SU-DHL-6 (cell line): ENCODE results near the gene TSN.
A peak's percentile ranks its signal among the peaks of the same experiment; 100 is the strongest.
"Not testable (repeated sequence)": the region's sequence is repeated elsewhere in the genome, so short reads cannot be mapped to it uniquely, and the experiment has no call there.

Source experiments
- H2AFZ ChIP-seq: fragments of 200-600 bp; sonication (generic); 2 replicates; pipeline ENCODE4 v1.6.1; 2014; ENCODE audit warnings: low read depth, mild to moderate bottlenecking, moderate library complexity, mixed read lengths, antibody characterized with exemption, low read length; ENCODE audit not compliant: severe bottlenecking
- H3F3A ChIP-seq: fragments of 200-600 bp; shearing (Covaris generic); 2 replicates; pipeline ENCODE4 v1.6.0; 2016; ENCODE audit warnings: antibody characterized with exemption, mild to moderate bottlenecking; ENCODE audit not compliant: insufficient read depth
- H3K27ac ChIP-seq: fragments of 200-600 bp; sonication (generic); 2 replicates; pipeline ENCODE4 v1.5.1; 2016; ENCODE audit warnings: low read depth, mild to moderate bottlenecking, low read length, moderate library complexity, mixed read lengths
- H3K27me3 ChIP-seq: fragments of 200-600 bp; sonication (generic), shearing (Covaris generic); 2 replicates; pipeline ENCODE4 v1.6.0; 2014; ENCODE audit warnings: mild to moderate bottlenecking, low read length
- H3K36me3 ChIP-seq: fragments of 200-600 bp; sonication (generic); 2 replicates; pipeline ENCODE4 v1.6.1; 2014; ENCODE audit warnings: mild to moderate bottlenecking, low read length, mixed read lengths
- H3K4me2 ChIP-seq: fragments of 300-600, 200-600 bp; shearing (Covaris generic), sonication (generic); 2 replicates; pipeline ENCODE4 v1.6.0; 2014; ENCODE audit warnings: low read length, low read depth, mild to moderate bottlenecking; ENCODE audit not compliant: poor library complexity, severe bottlenecking
- H3K4me3 ChIP-seq: fragments of 200-600 bp; sonication (generic); 2 replicates; pipeline ENCODE4 v1.5.1; 2014; ENCODE audit warnings: antibody characterized with exemption, low read length, mild to moderate bottlenecking, mixed read lengths; ENCODE audit not compliant: insufficient read depth, poor library complexity, severe bottlenecking
- H3K79me2 ChIP-seq: fragments of 200-600 bp; sonication (generic); 2 replicates; pipeline ENCODE4 v1.6.1; 2014; ENCODE audit warnings: mild to moderate bottlenecking, low read length, moderate library complexity; ENCODE audit not compliant: insufficient read depth
- H3K9ac ChIP-seq: fragments of 200-600 bp; sonication (generic); 2 replicates; pipeline ENCODE4 v1.7.0; 2014; ENCODE audit warnings: mild to moderate bottlenecking, low read length
- H3K9me2 ChIP-seq: fragments of 200-600 bp; sonication (generic); replicated peaks from 2 replicates; pipeline ENCODE4 v1.6.1; 2014; ENCODE audit warnings: low read length; ENCODE audit not compliant: insufficient read depth
- H3K9me3 ChIP-seq: fragments of 200-600 bp; sonication (generic); 2 replicates; pipeline ENCODE4 v1.6.1; 2014; ENCODE audit warnings: low read length, mixed read lengths; ENCODE audit not compliant: insufficient read depth
- H4K20me1 ChIP-seq: fragments of 200-600 bp; sonication (generic); 2 replicates; pipeline ENCODE4 v1.6.1; 2014; ENCODE audit warnings: low read depth, mild to moderate bottlenecking, antibody characterized with exemption, low read length, moderate library complexity, mixed read lengths
- EZH2phosphoT487 ChIP-seq: fragments of 200-600 bp; sonication (generic), shearing (Covaris generic); conservative IDR thresholded peaks from 2 replicates; pipeline ENCODE4 v1.6.1; 2018; ENCODE audit warnings: mild to moderate bottlenecking, antibody characterized with exemption, low read length, moderate library complexity, mixed read lengths
- TF ChIP-seq, protein P1 (sequence below): fragments of 200-600 bp; sonication (generic); IDR thresholded peaks from one replicate; pipeline ENCODE4 v1.5.1; 2017; ENCODE audit warnings: antibody characterized with exemption, mild to moderate bottlenecking, low read length, moderate library complexity; ENCODE audit not compliant: insufficient read depth, poor library complexity, severe bottlenecking

TSN gene

DNA sequence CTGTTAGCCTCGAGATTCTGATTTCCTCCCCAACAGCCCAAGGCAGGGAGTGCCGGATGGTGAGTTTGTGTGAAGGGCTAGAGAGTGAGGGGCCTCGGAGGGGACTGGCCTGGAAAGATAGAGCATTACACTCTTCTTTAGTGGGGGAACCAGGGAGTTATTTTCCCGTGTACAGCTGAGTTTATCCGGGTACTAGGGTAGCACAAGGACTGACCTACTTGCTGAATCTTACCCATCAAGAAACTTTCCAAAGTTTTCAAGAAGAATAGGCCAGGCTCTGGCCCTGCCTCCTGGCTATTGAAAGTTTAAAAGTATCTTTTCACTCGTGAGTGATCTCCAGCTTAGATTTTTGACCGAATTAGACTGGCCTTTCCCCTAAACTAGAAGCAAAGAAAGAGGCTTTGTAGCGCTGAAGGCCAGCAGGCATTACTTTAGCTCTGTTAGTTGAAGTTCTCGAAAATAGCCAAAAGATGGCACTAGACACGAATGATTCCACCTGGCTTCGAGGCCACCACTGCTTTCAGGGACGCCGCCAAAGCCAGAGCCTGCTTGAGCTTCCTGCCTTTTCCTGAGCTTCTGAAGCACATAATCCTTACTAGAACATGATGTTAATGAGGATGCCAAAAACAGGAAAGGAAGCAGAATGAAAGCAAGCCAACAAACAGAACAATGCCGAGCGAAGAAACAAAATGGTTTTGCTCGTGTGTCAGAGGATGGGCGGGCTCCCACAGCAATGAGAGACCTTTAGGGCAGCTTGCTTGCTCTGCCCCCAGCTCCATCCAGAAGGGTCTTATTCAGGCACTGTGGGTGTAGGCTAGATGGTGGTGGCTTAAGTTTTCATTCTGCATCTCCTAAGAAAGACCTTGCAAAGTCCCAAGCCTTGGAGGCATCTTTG lies 55.8 kb downstream of the TSN start:
- no peaks in the 10 kb centered on the region for H3K36me3 ChIP-seq
- H2AFZ ChIP-seq, result peak overlapping the region; percentile 4
- no peaks in the 10 kb centered on the region for H3K79me2 ChIP-seq
- no peak for TF ChIP-seq EZH2phosphoT487
- TF ChIP-seq, protein P1, sequence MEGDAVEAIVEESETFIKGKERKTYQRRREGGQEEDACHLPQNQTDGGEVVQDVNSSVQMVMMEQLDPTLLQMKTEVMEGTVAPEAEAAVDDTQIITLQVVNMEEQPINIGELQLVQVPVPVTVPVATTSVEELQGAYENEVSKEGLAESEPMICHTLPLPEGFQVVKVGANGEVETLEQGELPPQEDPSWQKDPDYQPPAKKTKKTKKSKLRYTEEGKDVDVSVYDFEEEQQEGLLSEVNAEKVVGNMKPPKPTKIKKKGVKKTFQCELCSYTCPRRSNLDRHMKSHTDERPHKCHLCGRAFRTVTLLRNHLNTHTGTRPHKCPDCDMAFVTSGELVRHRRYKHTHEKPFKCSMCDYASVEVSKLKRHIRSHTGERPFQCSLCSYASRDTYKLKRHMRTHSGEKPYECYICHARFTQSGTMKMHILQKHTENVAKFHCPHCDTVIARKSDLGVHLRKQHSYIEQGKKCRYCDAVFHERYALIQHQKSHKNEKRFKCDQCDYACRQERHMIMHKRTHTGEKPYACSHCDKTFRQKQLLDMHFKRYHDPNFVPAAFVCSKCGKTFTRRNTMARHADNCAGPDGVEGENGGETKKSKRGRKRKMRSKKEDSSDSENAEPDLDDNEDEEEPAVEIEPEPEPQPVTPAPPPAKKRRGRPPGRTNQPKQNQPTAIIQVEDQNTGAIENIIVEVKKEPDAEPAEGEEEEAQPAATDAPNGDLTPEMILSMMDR, result peak; percentile 61
- H3K27me3 ChIP-seq, result no peaks in the 10 kb centered on the region
- no peaks in the 10 kb centered on the region for H3F3A ChIP-seq
- no peaks in the 10 kb centered on the region for H3K9me2 ChIP-seq
- no peaks in the 10 kb centered on the region for H4K20me1 ChIP-seq
- H3K9ac ChIP-seq, result no peak overlapping the region; the same call in 1 of the 2 replicates
- H3K4me3 ChIP-seq, result no peak overlapping the region
- no peak overlapping the region for H3K27ac ChIP-seq
- H3K4me2 ChIP-seq, result no peak overlapping the region
- no peaks in the 10 kb centered on the region for H3K9me3 ChIP-seq

DNA sequence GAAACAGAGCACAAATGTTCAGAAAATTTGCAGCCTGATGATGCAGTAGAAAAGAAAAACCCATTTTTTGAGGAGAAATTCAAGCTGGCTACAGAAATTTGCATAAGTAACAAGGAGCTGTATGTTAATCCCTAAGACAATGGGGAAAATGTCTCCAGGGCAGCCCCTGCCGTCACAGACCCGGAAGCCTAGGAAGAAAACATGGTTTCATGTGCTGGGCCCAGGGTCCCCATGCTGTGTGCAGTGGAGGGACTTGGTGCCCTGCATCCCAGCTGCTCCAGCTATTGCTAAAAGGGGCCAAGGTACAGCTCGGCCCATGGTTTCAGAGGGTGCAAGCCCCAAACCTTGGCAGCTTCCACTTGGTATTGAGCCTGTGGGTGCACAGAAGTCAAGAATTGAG lies 57.6 kb downstream of the TSN start:
- H3K36me3 ChIP-seq, result not testable (repeated sequence)

DNA sequence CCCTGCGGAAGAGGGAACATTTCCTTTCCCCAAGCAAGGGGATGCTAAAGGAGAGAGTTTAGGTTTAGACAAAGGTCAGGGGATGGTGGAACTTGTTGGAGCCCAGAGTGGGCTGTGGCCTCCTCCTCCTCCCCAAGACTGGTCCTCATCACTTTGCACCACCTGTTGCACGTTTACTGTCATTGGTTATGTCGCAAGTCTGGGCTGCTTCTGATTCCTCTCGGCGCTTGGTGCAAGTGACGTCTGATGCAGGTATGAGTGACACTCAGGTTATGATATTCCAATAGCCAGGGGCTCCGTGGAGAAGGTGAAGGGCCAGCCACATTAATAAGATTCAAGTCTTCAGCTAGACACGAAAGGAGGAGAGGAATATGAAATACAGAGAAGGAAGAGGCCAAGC lies 59.8 kb downstream of the TSN start:
- no peak overlapping the region for H3K4me2 ChIP-seq
- no peaks in the 10 kb centered on the region for H3K27me3 ChIP-seq
- H3K4me3 ChIP-seq, result no peak overlapping the region
- H3K9me2 ChIP-seq, result no peaks in the 10 kb centered on the region
- no peaks in the 10 kb centered on the region; the same call in 1 of the 2 replicates for H3K36me3 ChIP-seq
- H3K9ac ChIP-seq, result no peak overlapping the region
- H3F3A ChIP-seq, result peaks cover 9% of the 10 kb centered on the region
- H3K79me2 ChIP-seq, result no peaks in the 10 kb centered on the region
- TF ChIP-seq EZH2phosphoT487, result no peak
- TF ChIP-seq, protein P1, result no peak
- H2AFZ ChIP-seq, result no peak overlapping the region
- H4K20me1 ChIP-seq, result no peaks in the 10 kb centered on the region
- no peak overlapping the region for H3K27ac ChIP-seq
- H3K9me3 ChIP-seq, result peaks cover 6% of the 10 kb centered on the region; the same call in 1 of the 2 replicates

More for the DNA sequence above, 57.6 kb downstream of the TSN start:
- not testable (repeated sequence) for H3K4me3 ChIP-seq, H3K9me2 ChIP-seq, H3K9me3 ChIP-seq, H2AFZ ChIP-seq, H3K27me3 ChIP-seq, H3K9ac ChIP-seq, H3K27ac ChIP-seq, H3F3A ChIP-seq, H3K4me2 ChIP-seq, H3K79me2 ChIP-seq, H4K20me1 ChIP-seq

DNA sequence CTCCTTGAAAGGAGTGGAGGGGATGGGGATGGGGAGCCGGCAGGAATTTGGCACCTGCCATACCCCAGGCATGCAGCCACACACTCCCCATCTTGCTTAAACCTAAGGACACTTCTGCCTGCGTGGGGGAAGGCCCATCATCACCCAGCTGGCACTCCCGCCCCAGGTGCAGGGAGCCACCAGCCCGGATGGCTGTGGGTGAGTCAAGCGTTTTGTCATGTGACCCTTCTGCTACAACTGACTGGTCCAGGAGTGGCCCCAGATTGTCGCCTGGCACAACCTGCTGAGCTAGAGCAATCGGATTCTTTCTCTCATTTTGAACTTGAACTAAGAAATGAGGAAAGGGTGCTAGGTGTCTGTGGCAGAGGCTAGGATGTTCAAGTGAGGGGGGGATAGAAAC lies 61.3 kb downstream of the TSN start:
- peak overlapping the region; percentile 4 for H3K4me2 ChIP-seq
- no peaks in the 10 kb centered on the region for H3K9me2 ChIP-seq
- peaks cover 6% of the 10 kb centered on the region; the same call in 1 of the 2 replicates for H3K9me3 ChIP-seq
- TF ChIP-seq EZH2phosphoT487, result no peak
- TF ChIP-seq, protein P1, result no peak
- no peak overlapping the region for H2AFZ ChIP-seq
- H3K27ac ChIP-seq, result 0 out of 2 replicates have a peak overlapping the region, but pooled peaks have one; percentile 61
- no peaks in the 10 kb centered on the region for H3K27me3 ChIP-seq
- no peaks in the 10 kb centered on the region; the same call in 1 of the 2 replicates for H3K36me3 ChIP-seq
- no peaks in the 10 kb centered on the region for H3K79me2 ChIP-seq
- no peak overlapping the region for H3K4me3 ChIP-seq
- peaks cover 9% of the 10 kb centered on the region for H3F3A ChIP-seq
- no peak overlapping the region for H3K9ac ChIP-seq
- H4K20me1 ChIP-seq, result no peaks in the 10 kb centered on the region

DNA sequence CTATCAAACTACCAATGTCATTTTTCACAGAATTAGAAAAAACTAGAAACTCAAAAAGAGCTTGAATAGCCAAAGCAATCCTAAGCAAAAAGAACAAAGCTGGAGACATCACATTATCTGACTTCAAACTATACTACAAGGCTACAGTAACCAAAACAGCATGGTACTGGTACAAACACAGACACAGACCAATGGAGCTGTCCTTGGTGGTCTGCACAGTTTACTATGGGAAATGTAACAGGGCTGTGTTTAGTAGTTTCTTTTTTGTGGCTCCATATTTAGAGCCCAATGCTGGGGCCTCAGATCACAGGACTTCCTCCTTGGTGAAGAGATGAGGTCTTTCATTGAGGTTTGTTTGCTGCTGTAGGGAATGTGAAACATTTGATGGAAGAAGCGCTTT lies 61.9 kb downstream of the TSN start:
- not testable (repeated sequence) for H3K4me3 ChIP-seq, H4K20me1 ChIP-seq, H3K36me3 ChIP-seq, H3K9ac ChIP-seq, H3K9me2 ChIP-seq, H2AFZ ChIP-seq, H3F3A ChIP-seq, H3K79me2 ChIP-seq, H3K9me3 ChIP-seq, H3K27me3 ChIP-seq
- H3K4me2 ChIP-seq, result peak overlapping the region; percentile 4
- peak overlapping the region; percentile 61; the same call in 1 of the 2 replicates for H3K27ac ChIP-seq
